H1 (cell line): Measurements from ENCODE around the gene ADAT3. TPM values are rescaled to one million over a fixed set of nuclear protein-coding genes. Genes with fewer than 3 reads are reported as not detected.
A peak's percentile ranks its signal among the peaks of the same experiment; 100 is the strongest.

Source experiments
- CTCF ChIA-PET: fragments of 300-600 bp; sonication (Branson Sonifier 250); formaldehyde crosslinking; loops from one replicate; lab custom pipeline; 2021; ENCODE audit not compliant: partially characterized antibody; lab: Charles Lee
- POLR2A ChIA-PET: fragments of 300-600 bp; sonication (Branson Sonifier 250); formaldehyde crosslinking; loops from one replicate; lab custom pipeline; 2021; ENCODE audit warnings: inconsistent platforms; ENCODE audit not compliant: partially characterized antibody; lab: Charles Lee
- DNase-seq, 2 experiments: peaks; one replicate each; pipeline versions ENCODE4 v3.0.0 to v3.0.0-alpha.2; 2010 to 2022; ENCODE audit warnings: low spot score in 2 of 2, low read depth in 1 of 2, mixed read lengths in 1 of 2
- FAIRE-seq: peaks from 2 replicates; lab custom pipeline; 2011; peaks lifted over from hg19 to GRCh38; lab: Jason Lieb, UNC
- H2AFZ ChIP-seq: 2 replicates; pipeline ENCODE4 v1.8.1; 2012; ENCODE audit warnings: low read length, inconsistent platforms
- H2AK5ac ChIP-seq: 2 replicates; pipeline ENCODE4 v1.6.1; 2013; ENCODE audit warnings: low read depth, low read length
- H2BK120ac ChIP-seq: replicated peaks from 2 replicates; pipeline ENCODE3; 2013; ENCODE audit warnings: low read depth, low read length, inconsistent platforms
- H2BK12ac ChIP-seq: 2 replicates; pipeline ENCODE4 v1.6.1; 2013; ENCODE audit warnings: low read depth, low read length
- H2BK15ac ChIP-seq: 2 replicates; pipeline ENCODE4 v1.6.1; 2013; ENCODE audit warnings: low read length
- H2BK20ac ChIP-seq: 2 replicates; pipeline ENCODE4 v1.6.1; 2013; ENCODE audit warnings: low read length
- H2BK5ac ChIP-seq: 2 replicates; pipeline ENCODE4 v1.6.1; 2013; ENCODE audit warnings: low read depth, low read length
- H3K14ac ChIP-seq: 2 replicates; pipeline ENCODE4 v1.6.1; 2013; ENCODE audit warnings: inconsistent platforms; ENCODE audit not compliant: insufficient read length
- H3K18ac ChIP-seq: 2 replicates; pipeline ENCODE4 v1.6.1; 2013; ENCODE audit warnings: low read length; ENCODE audit errors: extremely low read depth
- H3K23ac ChIP-seq: 2 replicates; pipeline ENCODE4 v1.6.1; 2013; ENCODE audit warnings: inconsistent platforms; ENCODE audit not compliant: insufficient read length
- H3K23me2 ChIP-seq: 2 replicates; pipeline ENCODE4 v1.6.1; 2013; ENCODE audit warnings: low read depth, low read length
- H3K27ac ChIP-seq: 2 replicates; pipeline ENCODE4 v1.6.1; 2011; ENCODE audit warnings: low read depth, low read length, inconsistent platforms
- H3K27me3 ChIP-seq, 4 experiments: replicated peaks in 1 of 4; 1 replicate in 1 of 4; 2 replicates in 3 of 4; pipeline versions ENCODE4 v1.6.1 to v1.8.1; 2011 to 2013; ENCODE audit warnings: low read length in 3 of 4, mild to moderate bottlenecking in 3 of 4, inconsistent platforms in 2 of 4, mixed read lengths in 2 of 4, moderate library complexity in 1 of 4; ENCODE audit not compliant: control insufficient read depth in 3 of 4, insufficient read depth in 3 of 4; ENCODE audit errors: extremely low read depth in 1 of 4
- H3K36me3 ChIP-seq, 4 experiments: 2 replicates each; pipeline versions ENCODE4 v1.6.1 to v1.8.1; 2011 to 2013; ENCODE audit warnings: mild to moderate bottlenecking in 4 of 4, low read length in 3 of 4, moderate library complexity in 2 of 4, control low read depth in 1 of 4, inconsistent platforms in 1 of 4; ENCODE audit not compliant: insufficient read depth in 4 of 4, control insufficient read depth in 2 of 4
- H3K4ac ChIP-seq: replicated peaks from 2 replicates; pipeline ENCODE3; 2013; ENCODE audit warnings: low read length, low read depth, mixed read lengths, inconsistent platforms; ENCODE audit not compliant: insufficient read length
- H3K4me1 ChIP-seq, 4 experiments: replicated peaks in 1 of 4; 1 replicate in 1 of 4; 2 replicates in 3 of 4; pipeline versions ENCODE4 v1.6.1 to v1.8.1; 2011 to 2013; ENCODE audit warnings: low read length in 3 of 4, inconsistent platforms in 2 of 4, mixed read lengths in 1 of 4; ENCODE audit not compliant: insufficient read depth in 4 of 4, control insufficient read depth in 3 of 4
- H3K4me2 ChIP-seq, 2 experiments: 2 replicates each; pipeline versions ENCODE4 v1.6.1 to v1.8.1; 2011 to 2013; ENCODE audit warnings: low read depth in 2 of 2, low read length in 2 of 2, control low read depth in 1 of 2, inconsistent platforms in 1 of 2, mild to moderate bottlenecking in 1 of 2; ENCODE audit not compliant: insufficient read depth in 1 of 2
- H3K4me3 ChIP-seq, 4 experiments: fragments of 200-600, 300-600 bp in 1 of 4; sonication (generic), shearing (Covaris generic), sonication (Bioruptor Twin) in 1 of 4; 2 replicates each; pipeline versions ENCODE4 v1.5.1 to v1.8.1; 2011 to 2016; ENCODE audit warnings: low read length in 4 of 4, low read depth in 3 of 4, control low read depth in 2 of 4, inconsistent platforms in 2 of 4, mild to moderate bottlenecking in 2 of 4, mixed read lengths in 1 of 4, moderate library complexity in 1 of 4; ENCODE audit not compliant: insufficient read depth in 2 of 4; ENCODE audit errors: extremely low read depth in 1 of 4
- H3K56ac ChIP-seq: replicated peaks from 2 replicates; pipeline ENCODE3; 2013; ENCODE audit warnings: low read depth, mild to moderate bottlenecking, mixed read lengths, low read length, inconsistent platforms; ENCODE audit not compliant: insufficient read length
- H3K79me1 ChIP-seq: 2 replicates; pipeline ENCODE4 v1.6.1; 2013; ENCODE audit warnings: low read depth, low read length, control low read depth
- H3K79me2 ChIP-seq, 2 experiments: 2 replicates each; pipeline versions ENCODE4 v1.6.1 to v1.8.1; 2012 to 2013; ENCODE audit warnings: low read length in 2 of 2, mild to moderate bottlenecking in 2 of 2, inconsistent platforms in 1 of 2; ENCODE audit not compliant: insufficient read depth in 2 of 2, control insufficient read depth in 1 of 2
- H3K9ac ChIP-seq, 4 experiments: replicated peaks in 1 of 4; 1 replicate in 1 of 4; 2 replicates in 3 of 4; pipeline versions ENCODE4 v1.6.1 to v1.8.1; 2011 to 2013; ENCODE audit warnings: low read depth in 3 of 4, low read length in 3 of 4, control low read depth in 2 of 4, mild to moderate bottlenecking in 2 of 4, moderate library complexity in 2 of 4, inconsistent platforms in 1 of 4; ENCODE audit errors: extremely low read depth in 1 of 4
- H3K9me3 ChIP-seq, 2 experiments: 2 replicates each; pipeline versions ENCODE4 v1.6.1 to v1.8.1; 2012 to 2013; ENCODE audit warnings: mild to moderate bottlenecking in 2 of 2, moderate library complexity in 2 of 2, control low read depth in 1 of 2, inconsistent platforms in 1 of 2, low read depth in 1 of 2, low read length in 1 of 2, mixed read lengths in 1 of 2; ENCODE audit not compliant: insufficient read depth in 2 of 2
- H4K20me1 ChIP-seq, 2 experiments: replicated peaks in 1 of 2; 2 replicates each; pipeline versions ENCODE3 to v1.8.1; 2011 to 2013; ENCODE audit warnings: inconsistent platforms in 2 of 2, low read length in 2 of 2, mild to moderate bottlenecking in 1 of 2; ENCODE audit not compliant: insufficient read depth in 2 of 2, control insufficient read depth in 1 of 2
- H4K5ac ChIP-seq: 2 replicates; pipeline ENCODE4 v1.6.1; 2013; ENCODE audit warnings: low read length, low read depth, mixed read lengths, inconsistent platforms; ENCODE audit not compliant: insufficient read length
- H4K8ac ChIP-seq: 2 replicates; pipeline ENCODE4 v1.8.0; 2013; ENCODE audit warnings: mild to moderate bottlenecking, moderate library complexity, low read length, inconsistent platforms; ENCODE audit not compliant: insufficient read depth; ENCODE audit errors: extremely low read depth
- H4K91ac ChIP-seq: replicated peaks from 2 replicates; pipeline ENCODE3; 2013; ENCODE audit warnings: low read length, mixed read lengths, inconsistent platforms; ENCODE audit not compliant: insufficient read length
- BCL11A ChIP-seq, 2 experiments: IDR thresholded peaks; one replicate each; pipeline ENCODE4 v1.6.1; 2011; ENCODE audit warnings: low read depth in 2 of 2, low read length in 2 of 2, mild to moderate bottlenecking in 2 of 2
- CREB1 ChIP-seq: IDR thresholded peaks from 2 replicates; pipeline ENCODE4 v1.6.1; 2012; ENCODE audit warnings: inconsistent platforms
- GTF2F1 ChIP-seq: IDR thresholded peaks from 2 replicates; pipeline ENCODE4 v1.6.1; 2012; ENCODE audit warnings: low read depth, low read length, improper control_type of control experiment, borderline replicate concordance
- JUN ChIP-seq: IDR thresholded peaks from 2 replicates; pipeline ENCODE4 v1.6.1; 2011; ENCODE audit warnings: low read depth, mild to moderate bottlenecking, improper control_type of control experiment, low read length
- KDM4A ChIP-seq: IDR thresholded peaks from one replicate; pipeline ENCODE4 v1.7.1; 2012; ENCODE audit warnings: low read depth, mild to moderate bottlenecking, moderate library complexity, low read length, inconsistent platforms; ENCODE audit not compliant: severe bottlenecking
- RFX5 ChIP-seq: IDR thresholded peaks from 2 replicates; pipeline ENCODE4 v1.6.1; 2011; ENCODE audit warnings: low read depth, low read length, improper control_type of control experiment, borderline replicate concordance
- SAP30 ChIP-seq: fragments of 300-600 bp; sonication (generic); IDR thresholded peaks from 2 replicates; pipeline ENCODE4 v1.7.1; 2012; ENCODE audit warnings: low read length, moderate library complexity, mild to moderate bottlenecking, inconsistent platforms; ENCODE audit not compliant: insufficient read depth, insufficient replicate concordance
- SIN3A ChIP-seq, 2 experiments: IDR thresholded peaks in 1 of 2; conservative IDR thresholded peaks in 1 of 2; 2 replicates each; pipeline ENCODE4 v1.6.1; 2011 to 2012; ENCODE audit warnings: low read length in 2 of 2, improper control_type of control experiment in 1 of 2, low read depth in 1 of 2, mild to moderate bottlenecking in 1 of 2
- TAF1 ChIP-seq: IDR thresholded peaks from 2 replicates; pipeline ENCODE4 v1.6.1; 2011; ENCODE audit warnings: mild to moderate bottlenecking, low read depth, low read length
- YY1 ChIP-seq: IDR thresholded peaks from 2 replicates; pipeline ENCODE4 v1.6.1; 2011; ENCODE audit warnings: low read depth, mild to moderate bottlenecking, low read length
- WGBS, 2 experiments: shearing (Covaris generic) in 1 of 2; methylation state at CpG; one replicate each; pipeline versions ENCODE4 v1.1.6 to v1.1.7; 2013 to 2015; ENCODE audit warnings: low lambda C conversion rate in 2 of 2, mixed read lengths in 2 of 2, inconsistent platforms in 1 of 2, low coverage in 1 of 2, missing lambda C conversion rate in 1 of 2; ENCODE audit not compliant: insufficient replicate concordance in 2 of 2, insufficient coverage in 1 of 2, insufficient read length in 1 of 2; ENCODE audit errors: extremely low coverage in 1 of 2, missing lambda C conversion rate in 1 of 2; 5-methylcytosine and 5-hydroxymethylcytosine counted together
- polyA plus RNA-seq, 7 experiments: library from polyadenylated mRNA; depleted of rRNA in 3 of 7; stranded (reverse) in 5 of 7; unstranded in 2 of 7; fragments of >200 nt in 5 of 7; fragments of 200-250 nt in 2 of 7; gene quantifications; 1 replicate in 5 of 7; 2 replicates in 1 of 7; 4 replicates in 1 of 7; pipeline versions ENCODE4 v1.2.1 to v1.2.3, GENCODE V29; 2011 to 2013; ENCODE audit warnings: missing spikeins in 2 of 7, mixed read lengths in 2 of 7
- total RNA-seq: library from RNA; stranded (reverse); fragmentation: NEBNext Ultra II Directional; extraction: Animal tissue kit (Norgen Biotek cat#: 25700); gene quantifications from 2 replicates; pipeline ENCODE4 v1.2.1, GENCODE V29; 2021

Gene ADAT3
- total and polyA plus RNA-seq, 2 of the 8 experiments (the other 6 are each of a cell fraction or from before 2014, with no cell fraction given) = 5.4 to 10.8 TPM

GRCh38 chr19:1882089-1882785 lies 23.0 kb upstream of the ADAT3 start:
- Histone ChIP-seq H3K9ac (no peak overlapping the region; a peak in 1 of 7 replicates), H3K27ac (no peak overlapping the region)
- FAIRE-seq = no peak

More at GRCh38 chr19:1882089-1882785, 23.0 kb upstream of the ADAT3 start:
- Histone ChIP-seq H4K8ac (peak overlapping the region; percentile 41; the same call in 1 of the 2 replicates), H2BK20ac (no peak overlapping the region), H2BK15ac (no peak overlapping the region), H3K4me2 (peak overlapping the region in 1 of 2 experiments; percentile 31; a peak in 1 of 4 replicates), H4K20me1 (peaks cover 13 to 23% of the 10 kb centered on the region in 2 experiments)
- TF ChIP-seq CREB1 (no peak), SIN3A (conservative IDR thresholded peaks at IDR 0.05 in 1 of 2, IDR thresholded peaks at IDR 0.05 in 1 of 2; ENCODE audit: low read depth in 1 of 2, low read length in 2 of 2) (no peak), GTF2F1 (no peak), SAP30 (no peak), TAF1 (no peak), BCL11A (IDR thresholded peaks at IDR 0.05; ENCODE audit: low read depth in 2 of 2, low read length in 2 of 2) (no peak), JUN (no peak), RFX5 (no peak), YY1 (no peak), KDM4A (no peak)
- TF ChIP-seq, all 59 proteins: peak for 0
- Histone ChIP-seq H2AK5ac (0 out of 2 replicates have a peak overlapping the region, but pooled peaks have one; percentile 40), H3K79me1 (peaks cover 23% of the 10 kb centered on the region), H2AFZ (no peak overlapping the region), H3K56ac (no peak overlapping the region), H3K79me2 (peaks cover 7 to 29% of the 10 kb centered on the region in 2 experiments; a peak in 3 of 4 replicates), H3K4ac (no peak overlapping the region), H3K23ac (no peak overlapping the region), H3K18ac (no peak overlapping the region), H3K9me3 (no peaks in the 10 kb centered on the region), H3K27me3 (no peaks in the 10 kb centered on the region; a peak in 2 of 7 replicates), H4K5ac (no peak overlapping the region), H3K14ac (no peak overlapping the region), H4K91ac (no peak overlapping the region), H2BK12ac (peak overlapping the region; percentile 68; the same call in 1 of the 2 replicates), H2BK120ac (no peak overlapping the region), H3K4me1 (peaks cover 3 to 14% (median 9%) of the 10 kb centered on the region in 4 experiments; a peak in 6 of 7 replicates), H3K23me2 (peaks cover 6% of the 10 kb centered on the region; the same call in 1 of the 2 replicates), H2BK5ac (peak overlapping the region; percentile 66; the same call in 1 of the 2 replicates), H3K4me3 (no peak overlapping the region), H3K36me3 (no peaks in the 10 kb centered on the region)
- DNase-seq = no peak
- ChIA-PET CTCF (interaction anchor here (1.1 kb wide), 1 partner anchor 187 kb away, joined by 3 read pairs; no protein-coding TSS in a partner anchor), POLR2A (interaction anchor here (1.3 to 1.4 kb wide), 2 partner anchors 13 to 16 kb away, joined by 3 to 5 read pairs; no protein-coding TSS in a partner anchor)
- WGBS, 2 experiments = 85% methylated on average over 21 of the region's 31 CpGs; no CpG with 5 or more reads in 1 of the 2 experiments
